H54 (cell line): ENCODE measurements around the gene RGCC.
A peak's percentile ranks its signal among the peaks of the same experiment; 100 is the strongest.
"Not testable (repeated sequence)": the region's sequence is repeated elsewhere in the genome, so short reads cannot be mapped to it uniquely, and the experiment has no call there.

ENCODE experiments used
- DNase-seq: peaks from one replicate; pipeline ENCODE4 v3.0.0; 2011; ENCODE audit warnings: low spot score, mixed read lengths; ENCODE audit not compliant: insufficient read length
- FAIRE-seq: peaks from 3 replicates; lab custom pipeline; 2011; peaks lifted over from hg19 to GRCh38; lab: Jason Lieb, UNC
- POLR2A ChIP-seq: IDR thresholded peaks from 2 replicates; pipeline ENCODE4 v1.6.1; 2011; ENCODE audit warnings: low read depth, mild to moderate bottlenecking, low read length

The RGCC gene

DNA sequence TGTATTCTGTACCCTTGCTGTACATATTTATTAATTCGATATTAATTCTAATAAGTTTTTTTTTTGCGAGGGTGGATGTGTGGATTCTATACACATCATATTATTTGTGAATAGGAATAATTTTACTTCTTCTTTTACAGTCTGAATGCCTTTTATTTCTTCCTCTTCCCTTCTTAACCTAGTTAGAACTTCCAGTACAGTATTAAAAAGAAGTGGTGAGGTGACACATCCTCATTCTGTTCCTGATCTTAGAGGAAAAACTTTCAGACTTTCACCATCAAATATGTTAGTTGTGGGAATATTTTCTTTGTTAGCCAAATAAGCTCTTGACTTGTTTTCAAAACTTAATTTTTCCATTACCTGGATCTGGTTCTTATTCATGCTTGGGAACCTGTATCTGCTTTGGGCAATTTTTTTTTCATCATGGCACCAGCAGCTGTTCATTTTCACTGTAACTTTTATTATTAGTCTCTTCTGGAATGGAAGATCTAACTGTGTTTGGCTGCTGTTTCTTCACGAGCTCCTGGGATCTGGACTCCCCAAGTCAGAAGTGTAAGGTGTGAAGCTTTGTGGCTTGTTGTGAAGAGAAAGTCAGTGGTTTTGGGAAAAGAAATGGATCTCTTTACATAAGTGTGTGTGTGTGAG is 33.1 kb downstream of the RGCC start:
- no peak for TF ChIP-seq POLR2A
- no peak for DNase-seq
- no peak for FAIRE-seq

GRCh38 chr13:41491436-41491835 is 34.1 kb downstream of the RGCC start:
- FAIRE-seq = no peak
- no peak for TF ChIP-seq POLR2A

DNA sequence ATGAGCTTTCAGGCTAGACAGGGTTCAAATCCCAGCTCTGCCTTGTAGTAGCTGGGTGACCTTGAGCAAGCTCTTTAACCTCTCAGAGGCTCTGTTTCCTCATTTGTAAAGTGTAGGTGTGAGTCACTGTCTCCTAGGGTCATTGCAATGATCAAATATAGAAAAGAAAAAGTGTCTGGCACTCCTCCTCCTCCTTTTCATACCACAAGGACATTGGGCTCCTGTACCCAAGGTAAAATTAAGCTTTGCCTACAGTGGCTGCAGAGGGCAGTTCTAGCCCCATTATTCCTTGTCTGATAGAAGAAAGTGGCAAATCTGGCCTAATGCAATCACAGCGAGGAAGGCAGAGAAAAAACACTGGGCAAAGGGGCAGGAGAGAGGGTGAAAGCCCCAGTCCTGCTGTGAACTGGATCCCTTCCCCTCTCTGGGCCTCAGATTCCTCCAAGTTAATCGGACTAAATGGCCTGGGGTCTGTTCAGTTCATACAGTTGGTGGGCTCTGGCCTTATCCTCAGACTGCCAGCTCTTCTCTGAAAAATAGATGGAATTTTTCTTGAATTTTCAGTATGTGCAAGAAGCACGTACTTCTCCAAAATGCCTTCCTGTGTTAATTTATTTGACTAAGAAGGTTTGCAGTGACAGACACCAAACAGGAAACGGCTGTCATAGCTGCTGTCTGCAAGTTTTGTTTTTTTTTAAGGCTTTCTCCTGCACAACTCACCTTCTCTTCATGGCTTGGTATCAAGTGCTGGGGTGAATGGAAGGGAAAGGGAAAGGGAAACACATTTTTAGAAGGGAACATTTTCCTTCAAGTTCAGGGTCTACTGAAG is 35.3 kb downstream of the RGCC start:
- TF ChIP-seq POLR2A = no peak
- FAIRE-seq = no peak
- no peak for DNase-seq

More at GRCh38 chr13:41491436-41491835, 34.1 kb downstream of the RGCC start:
- no peak for DNase-seq

- no peak for FAIRE-seq
- no peak for TF ChIP-seq POLR2A
Observed at GRCh38 chr13:41494202-41494601, 36.9 kb downstream of the RGCC start.

DNA sequence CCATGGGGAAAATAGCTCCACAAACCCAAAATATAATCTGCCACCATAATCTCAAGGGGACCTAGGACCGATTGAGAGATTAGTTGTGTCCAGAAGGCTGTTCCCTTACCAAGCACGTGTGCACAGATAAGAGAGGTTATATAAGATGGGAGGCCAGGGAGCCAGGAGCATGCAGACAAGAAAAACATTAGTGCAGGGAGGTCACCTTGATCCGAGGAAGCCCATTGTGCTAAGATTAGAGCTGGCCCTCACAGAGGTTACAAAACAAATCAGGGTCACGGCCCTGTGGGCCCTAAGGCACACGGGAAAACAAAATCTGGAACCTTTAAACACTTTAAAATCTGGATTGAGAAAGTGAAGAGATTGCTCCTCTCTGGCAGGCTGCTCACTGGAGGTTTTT is 37.7 kb downstream of the RGCC start:
- no peak for TF ChIP-seq POLR2A
- DNase-seq (no peak), FAIRE-seq (no peak)

More at GRCh38 chr13:41494202-41494601, 36.9 kb downstream of the RGCC start:
- no peak for DNase-seq

- no peak for FAIRE-seq
- DNase-seq = no peak
- TF ChIP-seq POLR2A = no peak
Observed at GRCh38 chr13:41496420-41497234, 39.3 kb downstream of the RGCC start.

GRCh38 chr13:41497436-41497835 is 40.1 kb downstream of the RGCC start:
- FAIRE-seq (no peak), DNase-seq (no peak)
- TF ChIP-seq POLR2A = no peak

- DNase-seq = no peak
- TF ChIP-seq POLR2A = no peak
- FAIRE-seq = no peak
Observed at GRCh38 chr13:41499452-41499851, 42.1 kb downstream of the RGCC start.

DNA sequence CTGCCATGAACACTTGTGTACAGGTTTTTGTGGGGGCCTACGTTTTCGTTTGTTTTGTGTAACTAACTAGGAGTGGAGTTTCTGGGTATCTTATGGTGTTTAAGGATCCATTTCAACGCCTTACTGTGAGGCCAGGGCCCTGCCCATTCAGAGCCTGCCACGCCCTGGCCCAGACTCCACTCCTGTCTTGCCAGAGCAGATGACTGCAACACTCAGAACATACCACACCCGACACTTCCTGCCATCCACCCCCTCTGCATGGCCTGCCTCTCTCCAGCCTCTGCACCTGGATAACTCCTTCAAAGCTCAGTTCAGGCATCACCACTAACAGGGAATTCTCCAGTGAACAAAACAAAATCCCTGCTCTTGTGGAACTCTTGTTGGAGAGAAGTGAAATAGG is 43.2 kb downstream of the RGCC start:
- TF ChIP-seq POLR2A = no peak
- no peak for FAIRE-seq
- peak; percentile 22 for DNase-seq

DNA sequence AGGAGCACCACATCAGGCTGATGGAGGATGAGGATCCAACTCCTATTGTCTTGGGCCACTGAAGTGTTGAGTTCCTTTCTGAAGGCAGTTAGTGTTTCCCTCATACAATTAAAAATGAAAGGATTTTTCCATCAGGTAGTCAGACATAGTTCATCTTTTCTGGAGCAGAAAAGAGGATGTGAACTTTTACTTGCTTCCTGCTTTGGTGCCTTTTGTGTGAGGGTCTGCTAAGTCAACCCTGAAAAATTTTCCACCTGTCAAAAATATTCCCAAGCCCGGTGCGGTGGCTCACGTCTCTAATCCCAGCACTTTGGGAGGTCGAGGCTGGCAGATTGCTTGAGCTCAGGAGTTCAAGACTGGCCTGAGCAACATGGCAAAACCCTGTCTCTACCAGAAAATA is 43.9 kb downstream of the RGCC start:
- DNase-seq (no peak), FAIRE-seq (no peak)
- no peak for TF ChIP-seq POLR2A

DNA sequence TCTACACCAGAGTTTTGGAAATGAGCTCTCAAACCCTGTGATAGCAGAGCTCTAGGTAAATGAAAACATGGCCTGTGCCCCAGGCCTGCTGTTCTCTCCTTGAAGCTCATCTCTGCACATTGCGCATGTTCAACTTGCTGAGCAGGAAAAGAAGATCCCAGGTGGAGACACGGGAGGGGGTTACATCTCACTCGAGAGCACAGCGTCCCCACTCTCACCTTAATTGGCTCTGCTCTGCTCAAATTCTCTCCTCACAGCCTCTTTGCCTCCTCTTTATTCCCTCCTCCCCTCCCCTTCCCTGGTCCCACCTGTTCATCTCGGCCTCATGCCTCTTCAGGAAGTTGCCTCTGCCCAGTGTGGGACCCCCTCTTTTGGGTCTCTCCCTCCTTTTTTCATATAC is 44.7 kb downstream of the RGCC start:
- no peak for FAIRE-seq
- TF ChIP-seq POLR2A = no peak
- no peak for DNase-seq

- FAIRE-seq (no peak), DNase-seq (no peak)
- TF ChIP-seq POLR2A = no peak
Observed at GRCh38 chr13:41502673-41503072, 45.3 kb downstream of the RGCC start.

DNA sequence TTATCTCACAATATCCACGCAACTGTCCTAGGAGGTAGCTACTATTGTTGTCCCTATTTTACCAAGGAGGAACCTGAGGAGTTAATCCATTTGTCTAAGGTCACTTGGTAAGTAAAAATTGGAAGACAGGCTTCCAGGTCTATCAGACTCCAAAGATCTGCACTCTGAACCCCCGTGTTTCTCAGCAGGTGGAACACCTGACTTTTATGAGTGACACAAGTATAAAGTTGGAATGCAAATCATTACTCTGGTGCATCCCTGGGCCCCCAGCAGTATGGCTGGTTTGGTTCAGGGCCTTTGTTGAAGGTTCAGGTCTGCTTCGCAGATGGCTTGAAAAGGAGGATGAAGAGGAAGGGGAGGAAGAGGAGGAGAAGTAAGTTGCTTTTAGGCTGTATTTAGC is 46.0 kb downstream of the RGCC start:
- DNase-seq (no peak), FAIRE-seq (no peak)
- TF ChIP-seq POLR2A = no peak

GRCh38 chr13:41504657-41505056 is 47.3 kb downstream of the RGCC start:
- not testable (repeated sequence) for FAIRE-seq, DNase-seq
